Muscle of leg (tissue), 9 donors: Measurements from ENCODE around the gene FAM124B. TPM values are rescaled to one million over a fixed set of nuclear protein-coding genes. Genes with fewer than 3 reads are reported as not detected.

Experiments
- polyA plus RNA-seq, 8 donors: library from polyadenylated mRNA; unstranded; fragments of 120-200 nt; gene quantifications; one replicate each; pipeline versions ENCODE4 v1.2.1 to v1.2.3, GENCODE V29; 2013; ENCODE audit warnings: inconsistent platforms in 1 of 8, low replicate concordance in 1 of 8; ENCODE audit not compliant: insufficient read length in 8 of 8, insufficient read depth in 1 of 8
- total RNA-seq: library from RNA; stranded (reverse); fragments of 120-200 nt; gene quantifications from one replicate; pipeline ENCODE4 v1.2.4, GENCODE V29; 2013

The FAM124B gene
- total and polyA plus RNA-seq, 9 donors: 6.8 to 10.0 (median 7.4) TPM

Other genes starting within 250 kb of the FAM124B start
- gene CUL3, start 183.3 kb upstream of the FAM124B start, total RNA-seq: 72.6 TPM
- 10 to 100 TPM; 70.3 to 83.9 (median 77.8) TPM for gene CUL3, start 183.3 kb upstream of the FAM124B start, polyA plus RNA-seq